Duodenal mucosa (tissue), 2 donors: ENCODE results near the gene FBN1.

Experiments
- H3K27ac ChIP-seq: one replicate; pipeline ENCODE4 v1.7.0; 2013; ENCODE audit warnings: low read depth, low read length
- H3K27me3 ChIP-seq, 2 donors: one replicate each; pipeline ENCODE4 v1.7.0; 2013; ENCODE audit warnings: low read length in 2 of 2, control low read depth in 1 of 2; ENCODE audit not compliant: insufficient read depth in 2 of 2, control insufficient read depth in 1 of 2
- H3K36me3 ChIP-seq, 2 donors: one replicate each; pipeline ENCODE4 v1.7.0; 2013; ENCODE audit warnings: low read length in 2 of 2, control low read depth in 1 of 2; ENCODE audit not compliant: insufficient read depth in 2 of 2, control insufficient read depth in 1 of 2
- H3K4me1 ChIP-seq, 2 donors: one replicate each; pipeline ENCODE4 v1.7.0; 2013; ENCODE audit warnings: low read length in 2 of 2, control low read depth in 1 of 2; ENCODE audit not compliant: insufficient read depth in 2 of 2, control insufficient read depth in 1 of 2
- H3K4me3 ChIP-seq, 2 donors: one replicate each; pipeline ENCODE4 v1.7.0; 2013; ENCODE audit warnings: low read length in 2 of 2, low read depth in 1 of 2
- H3K9ac ChIP-seq, 2 donors: one replicate each; pipeline ENCODE4 v1.7.0; 2013; ENCODE audit warnings: low read length in 2 of 2, low read depth in 1 of 2
- H3K9me3 ChIP-seq, 2 donors: one replicate each; pipeline ENCODE4 v1.7.0; 2013; ENCODE audit warnings: low read length in 2 of 2, control low read depth in 1 of 2; ENCODE audit not compliant: control insufficient read depth in 1 of 2

The FBN1 gene

GRCh38 chr15:48675436-48675835, 29.9 kb upstream of the FBN1 start:
- no peak overlapping the region for H3K9ac ChIP-seq
- H3K4me3 ChIP-seq, result no peak overlapping the region
- H3K9me3 ChIP-seq, result no peaks in the 10 kb centered on the region
- no peaks in the 10 kb centered on the region for H3K36me3 ChIP-seq
- H3K27ac ChIP-seq, result no peak overlapping the region
- no peaks in the 10 kb centered on the region for H3K27me3 ChIP-seq
- H3K4me1 ChIP-seq, result no peaks in the 10 kb centered on the region

DNA sequence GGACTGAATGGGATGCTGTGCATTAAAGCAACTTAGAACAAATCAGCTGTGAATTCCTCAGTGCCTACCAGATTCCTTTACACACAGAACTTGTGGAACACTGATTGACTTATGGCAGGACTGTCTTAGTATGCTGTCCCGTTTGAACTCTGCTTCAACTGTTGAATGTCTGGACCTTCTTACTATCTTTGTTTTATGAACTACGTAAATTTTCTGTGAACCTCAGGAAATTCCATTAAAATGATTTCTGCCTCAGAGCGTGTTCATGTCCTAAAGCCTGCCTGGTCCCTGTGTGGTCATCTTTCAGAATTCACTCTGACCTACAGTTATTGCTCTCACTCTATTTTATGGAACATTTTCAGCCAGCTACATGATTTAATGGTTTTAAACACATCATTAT, 29.4 kb upstream of the FBN1 start:
- H3K4me3 ChIP-seq, result no peak overlapping the region
- H3K27me3 ChIP-seq, result no peaks in the 10 kb centered on the region
- no peaks in the 10 kb centered on the region for H3K36me3 ChIP-seq
- H3K4me1 ChIP-seq, result no peaks in the 10 kb centered on the region
- H3K9ac ChIP-seq, result no peak overlapping the region
- no peak overlapping the region for H3K27ac ChIP-seq
- H3K9me3 ChIP-seq, result no peaks in the 10 kb centered on the region

GRCh38 chr15:48672206-48672605, 26.7 kb upstream of the FBN1 start:
- H3K4me3 ChIP-seq, result no peak overlapping the region
- H3K9ac ChIP-seq, result no peak overlapping the region
- H3K4me1 ChIP-seq, result no peaks in the 10 kb centered on the region
- H3K27ac ChIP-seq, result no peak overlapping the region
- no peaks in the 10 kb centered on the region for H3K27me3 ChIP-seq
- no peaks in the 10 kb centered on the region for H3K9me3 ChIP-seq
- no peaks in the 10 kb centered on the region for H3K36me3 ChIP-seq

GRCh38 chr15:48671103-48672022, 25.9 kb upstream of the FBN1 start:
- H3K4me3 ChIP-seq, result no peak overlapping the region
- no peaks in the 10 kb centered on the region for H3K9me3 ChIP-seq
- H3K27ac ChIP-seq, result no peak overlapping the region

GRCh38 chr15:48667701-48668100, 22.2 kb upstream of the FBN1 start:
- H3K27ac ChIP-seq, result no peak overlapping the region
- no peaks in the 10 kb centered on the region for H3K27me3 ChIP-seq
- H3K9ac ChIP-seq, result no peak overlapping the region
- no peaks in the 10 kb centered on the region for H3K4me1 ChIP-seq
- H3K4me3 ChIP-seq, result no peak overlapping the region
- H3K9me3 ChIP-seq, result no peaks in the 10 kb centered on the region
- H3K36me3 ChIP-seq, result no peaks in the 10 kb centered on the region

More at GRCh38 chr15:48671103-48672022, 25.9 kb upstream of the FBN1 start:
- Histone ChIP-seq H3K4me1 (no peaks in the 10 kb centered on the region), H3K36me3 (no peaks in the 10 kb centered on the region), H3K9ac (no peak overlapping the region), H3K27me3 (no peaks in the 10 kb centered on the region)

- no peaks in the 10 kb centered on the region for H3K9me3 ChIP-seq
- H3K27me3 ChIP-seq, result no peaks in the 10 kb centered on the region
- no peaks in the 10 kb centered on the region for H3K4me1 ChIP-seq
- no peak overlapping the region for H3K27ac ChIP-seq
- H3K36me3 ChIP-seq, result no peaks in the 10 kb centered on the region
- no peak overlapping the region for H3K9ac ChIP-seq
- H3K4me3 ChIP-seq, result no peak overlapping the region
These were observed 18.9 kb upstream of the FBN1 start for GRCh38 chr15:48664436-48664835.

- Histone ChIP-seq H3K4me3 (no peak overlapping the region), H3K9me3 (no peaks in the 10 kb centered on the region), H3K9ac (no peak overlapping the region), H3K4me1 (no peaks in the 10 kb centered on the region), H3K36me3 (no peaks in the 10 kb centered on the region), H3K27ac (no peak overlapping the region), H3K27me3 (peaks cover 0 to 2% of the 10 kb centered on the region in 2 donors)
These were observed 12.6 kb upstream of the FBN1 start for GRCh38 chr15:48657950-48658591.

- no peaks in the 10 kb centered on the region for H3K36me3 ChIP-seq
- H3K4me3 ChIP-seq, result no peak overlapping the region
- no peak overlapping the region for H3K9ac ChIP-seq
- no peaks in the 10 kb centered on the region for H3K9me3 ChIP-seq
- H3K27ac ChIP-seq, result no peak overlapping the region
- H3K27me3 ChIP-seq, result peaks cover 0 to 2% of the 10 kb centered on the region in 2 donors
- H3K4me1 ChIP-seq, result no peaks in the 10 kb centered on the region
These were observed 9.3 kb upstream of the FBN1 start for GRCh38 chr15:48654801-48655200.

- H3K27me3 ChIP-seq, result peaks cover 0 to 2% of the 10 kb centered on the region in 2 donors
- no peak overlapping the region for H3K4me3 ChIP-seq
- H3K9me3 ChIP-seq, result no peaks in the 10 kb centered on the region
- H3K36me3 ChIP-seq, result no peaks in the 10 kb centered on the region
- no peaks in the 10 kb centered on the region for H3K4me1 ChIP-seq
- no peak overlapping the region for H3K27ac ChIP-seq
- no peak overlapping the region for H3K9ac ChIP-seq
These were observed 8.6 kb upstream of the FBN1 start for GRCh38 chr15:48653913-48654670.

- Histone ChIP-seq H3K4me1 (no peaks in the 10 kb centered on the region), H3K9me3 (no peaks in the 10 kb centered on the region), H3K27ac (no peak overlapping the region), H3K36me3 (no peaks in the 10 kb centered on the region), H3K27me3 (peaks cover 0 to 2% of the 10 kb centered on the region in 2 donors), H3K4me3 (no peak overlapping the region), H3K9ac (no peak overlapping the region)
These were observed 7.7 kb upstream of the FBN1 start for GRCh38 chr15:48653216-48653615.
